A549 (cell line): ENCODE measurements around the gene MCIDAS. TPM values are rescaled to one million over a fixed set of nuclear protein-coding genes. Genes with fewer than 3 reads are reported as not detected.

Experiments used
- ATAC-seq, 2 experiments: fragments of 200-7000 bp in 1 of 2; fragments of >200 bp in 1 of 2; cut with Nextera tagmentation in 1 of 2; cut with Tn5 transposase in 1 of 2; 3 replicates each; pipeline versions ENCODE4 v1.8.0 to v1.9.1; 2018 to 2020; ENCODE audit warnings: mild to moderate bottlenecking in 1 of 2, moderate library complexity in 1 of 2
- CTCF ChIA-PET: fragments of 300-600 bp; sonication (Branson Sonifier 250); formaldehyde crosslinking; extraction: SDS; loops from one replicate; lab custom pipeline; 2021; ENCODE audit warnings: antibody characterized with exemption, inconsistent platforms; lab: Yijun Ruan, JAX
- POLR2A ChIA-PET: fragments of 350-600 bp; formaldehyde crosslinking; extraction: SDS; loops from one replicate; lab custom pipeline; 2021; ENCODE audit warnings: antibody characterized with exemption, inconsistent platforms; lab: Yijun Ruan, JAX
- DNase-seq, 2 experiments: peaks; one replicate each; pipeline versions ENCODE4 v3.0.0 to v3.0.0-alpha.2; 2011 to 2016; ENCODE audit warnings: low read depth in 1 of 2, low spot score in 1 of 2
- FAIRE-seq: peaks from 2 replicates; lab custom pipeline; 2011; peaks lifted over from hg19 to GRCh38; lab: Jason Lieb, UNC
- H3K27ac ChIP-seq, 2 experiments: fragments of >200 bp; sonication (Bioruptor Twin); formaldehyde crosslinking; 3 replicates each; pipeline ENCODE4 v1.5.1; 2016 to 2017
- H3K4me1 ChIP-seq: fragments of >200 bp; sonication (Bioruptor Twin); formaldehyde crosslinking; 3 replicates; pipeline ENCODE4 v1.6.1; 2016
- H3K4me2 ChIP-seq: fragments of >200 bp; sonication (Bioruptor Twin); formaldehyde crosslinking; 3 replicates; pipeline ENCODE4 v1.6.1; 2016
- H3K4me3 ChIP-seq: fragments of >200 bp; sonication (Bioruptor Twin); formaldehyde crosslinking; 3 replicates; pipeline ENCODE4 v1.5.1; 2016
- H3K9me3 ChIP-seq: fragments of >200 bp; sonication (Bioruptor Twin); formaldehyde crosslinking; 3 replicates; pipeline ENCODE4 v1.6.1; 2016
- CBX2 ChIP-seq: fragments of 200-600 bp; sonication (generic); IDR thresholded peaks from 2 replicates; pipeline ENCODE4 v1.6.1; 2016; ENCODE audit warnings: low read depth, mild to moderate bottlenecking, borderline replicate concordance
- CBX8 ChIP-seq: fragments of 200-600 bp; sonication (generic); IDR thresholded peaks from 2 replicates; pipeline ENCODE4 v1.6.1; 2016
- CHD4 ChIP-seq: fragments of 200-600 bp; sonication (generic); IDR thresholded peaks from 2 replicates; pipeline ENCODE4 v1.6.1; 2016; ENCODE audit warnings: antibody characterized with exemption, mild to moderate bottlenecking, borderline replicate concordance
- CTCF ChIP-seq: fragments of >200 bp; sonication (Bioruptor Twin); formaldehyde crosslinking; IDR thresholded peaks from 3 replicates; pipeline ENCODE4 v1.5.1; 2016
- EHF ChIP-seq: fragments of 250-450 bp; sonication (Bioruptor Pico); IDR thresholded peaks from 2 replicates; pipeline ENCODE4 v1.5.0; 2020; ENCODE audit warnings: mild to moderate bottlenecking
- EHMT2 ChIP-seq: fragments of 200-600 bp; sonication (generic); IDR thresholded peaks from 2 replicates; pipeline ENCODE4 v1.6.1; 2016; ENCODE audit warnings: antibody characterized with exemption, low read depth, mild to moderate bottlenecking, moderate library complexity
- FOSL2 ChIP-seq, 2 experiments: fragments of 450-650 bp in 1 of 2; fragments of >200 bp in 1 of 2; sonication (Bioruptor Twin) in 1 of 2; formaldehyde crosslinking; IDR thresholded peaks; 2 replicates each; pipeline versions ENCODE4 v1.5.0 to v1.6.1; 2016 to 2020; ENCODE audit warnings: mild to moderate bottlenecking in 1 of 2, moderate library complexity in 1 of 2
- GATA3 ChIP-seq: IDR thresholded peaks from 2 replicates; pipeline ENCODE4 v1.6.1; 2012; ENCODE audit warnings: borderline replicate concordance
- HOXB13 ChIP-seq: fragments of 250-450 bp; sonication (Bioruptor Pico); IDR thresholded peaks from 2 replicates; pipeline ENCODE4 v1.5.0; 2020; ENCODE audit warnings: low read depth, mild to moderate bottlenecking, moderate library complexity
- JUNB ChIP-seq: fragments of >200 bp; sonication (Bioruptor Twin); formaldehyde crosslinking; IDR thresholded peaks from 2 replicates; pipeline ENCODE4 v1.6.1; 2016
- KDM1A ChIP-seq: fragments of 200-600 bp; sonication (generic); IDR thresholded peaks from 2 replicates; pipeline ENCODE4 v1.6.1; 2016; ENCODE audit warnings: low read depth, mild to moderate bottlenecking
- MAFK ChIP-seq: fragments of 450-650 bp; IDR thresholded peaks from 2 replicates; pipeline ENCODE4 v1.6.1; 2014; ENCODE audit not compliant: partially characterized antibody
- MAZ ChIP-seq: fragments of 150-350 bp; IDR thresholded peaks from 2 replicates; pipeline ENCODE4 v1.6.1; 2014; ENCODE audit warnings: antibody characterized with exemption, low read depth, low read length, borderline replicate concordance
- MYC ChIP-seq: IDR thresholded peaks from 2 replicates; pipeline ENCODE4 v1.6.1; 2012; ENCODE audit warnings: mild to moderate bottlenecking, inconsistent platforms, low read length, improper control_type of control experiment, borderline replicate concordance
- POLR2A ChIP-seq: IDR thresholded peaks from 2 replicates; pipeline ENCODE4 v1.6.1; 2012; ENCODE audit warnings: mild to moderate bottlenecking, low read length
- POLR2AphosphoS2 ChIP-seq: conservative IDR thresholded peaks from 2 replicates; pipeline ENCODE4 v1.6.1; 2012; ENCODE audit warnings: low read length, improper control_type of control experiment, inconsistent platforms
- RAD21 ChIP-seq, 2 experiments: fragments of >200 bp in 1 of 2; sonication (Bioruptor Twin) in 1 of 2; formaldehyde crosslinking in 1 of 2; IDR thresholded peaks in 1 of 2; conservative IDR thresholded peaks in 1 of 2; 2 replicates in 1 of 2; 3 replicates in 1 of 2; pipeline ENCODE4 v1.6.1; 2012 to 2018; ENCODE audit warnings: inconsistent platforms in 1 of 2
- REST ChIP-seq: fragments of 200-600 bp; sonication (generic); IDR thresholded peaks from 2 replicates; pipeline ENCODE4 v1.6.1; 2016; ENCODE audit warnings: antibody characterized with exemption, mild to moderate bottlenecking, moderate library complexity
- ZNF302 ChIP-seq: fragments of 250-450 bp; sonication (Bioruptor Pico); IDR thresholded peaks from 2 replicates; pipeline ENCODE4 v1.9.0; 2021; ENCODE audit warnings: inconsistent platforms, mild to moderate bottlenecking, moderate library complexity
- ZSCAN20 ChIP-seq: fragments of 250-450 bp; sonication (Bioruptor Pico); IDR thresholded peaks from 2 replicates; pipeline ENCODE4 v1.8.0; 2022; ENCODE audit warnings: mild to moderate bottlenecking, moderate library complexity
- WGBS: methylation state at CpG from one replicate; pipeline ENCODE4 v1.1.6; 2017; ENCODE audit errors: missing lambda C conversion rate; 5-methylcytosine and 5-hydroxymethylcytosine counted together
- polyA plus RNA-seq, 4 experiments: library from polyadenylated mRNA; depleted of rRNA in 3 of 4; stranded (reverse); fragments of >200 nt; fragmentation: RNase III in 1 of 4; extraction: RNeasy Plus Mini Kit Qiagen cat#74134 plus additional on column Dnase treatment in 1 of 4; gene quantifications; 2 replicates in 3 of 4; 3 replicates in 1 of 4; pipeline ENCODE4 v1.2.3, GENCODE V29; 2011 to 2017

The MCIDAS gene
- polyA plus RNA-seq, 2 of the 4 experiments (the other 2 are of a cell fraction): 2.2 TPM

- Histone ChIP-seq H3K4me1 (no peaks in the 10 kb centered on the region), H3K4me3 (no peak overlapping the region), H3K4me2 (no peak overlapping the region), H3K27ac (no peak overlapping the region), H3K9me3 (no peaks in the 10 kb centered on the region)
- TF ChIP-seq REST: no peak
- no peak for TF ChIP-seq HOXB13 (CRISPR knock-in tag)
- TF ChIP-seq KDM1A: no peak
- no peak for TF ChIP-seq MAFK
- TF ChIP-seq FOSL2 (IDR thresholded peaks at IDR 0.05): no peak
- no peak for TF ChIP-seq FOSL2 (CRISPR knock-in tag; IDR thresholded peaks at IDR 0.05)
- no peak for TF ChIP-seq ZNF302 (CRISPR knock-in tag)
- TF ChIP-seq CHD4: no peak
- no peak for TF ChIP-seq POLR2AphosphoS2
- no peak for TF ChIP-seq CTCF
- FAIRE-seq (no peak), ATAC-seq (no peak), DNase-seq (no peak)
- POLR2A ChIA-PET: no interaction called here
- WGBS: 96% methylated on average over 3 of the region's 3 CpGs
- CTCF ChIA-PET: interaction anchor here (0.5 to 3.5 kb wide), 2 partner anchors 12 to 46 kb away, joined by 3 to 13 read pairs; no protein-coding TSS in a partner anchor
Measured at GRCh38 chr5:55258339-55258738, 31.2 kb upstream of the MCIDAS start.

GRCh38 chr5:55254802-55255201 lies 27.7 kb upstream of the MCIDAS start:
- CTCF ChIA-PET: no interaction called here
- no peak for ATAC-seq
- no peak for FAIRE-seq
- H3K4me2 ChIP-seq: no peak overlapping the region
- no peaks in the 10 kb centered on the region for H3K9me3 ChIP-seq
- no peak overlapping the region for H3K4me3 ChIP-seq
- WGBS: 83% methylated on average over 4 of the region's 4 CpGs
- POLR2A ChIA-PET: no interaction called here
- TF ChIP-seq POLR2AphosphoS2 (no peak), CBX8 (no peak), EHF (CRISPR knock-in tag) (no peak), MAZ (no peak), GATA3 (no peak), RAD21 (conservative IDR thresholded peaks at IDR 0.05 in 1 of 2, IDR thresholded peaks at IDR 0.05 in 1 of 2) (no peak), ZSCAN20 (no peak), FOSL2 (IDR thresholded peaks at IDR 0.05) (no peak), FOSL2 (CRISPR knock-in tag; IDR thresholded peaks at IDR 0.05) (no peak), HOXB13 (CRISPR knock-in tag) (no peak), KDM1A (no peak), EHMT2 (no peak), POLR2A (no peak), JUNB (no peak), MYC (no peak), CBX2 (no peak)
- TF ChIP-seq, all 56 proteins: peak for 0
- Histone ChIP-seq H3K27ac (no peak overlapping the region), H3K4me1 (no peaks in the 10 kb centered on the region)
- no peak for DNase-seq
